ENCODE results near the gene BCAS3. TPM values are rescaled to one million over a fixed set of nuclear protein-coding genes. Genes with fewer than 3 reads are reported as not detected.

Gene BCAS3
- total and polyA plus RNA-seq, 9 donors: 9.4 to 37.0 (median 21.6) TPM

GRCh38 chr17:61097781-61098180, 420.1 kb downstream of the BCAS3 start:
- TF ChIP-seq POLR2A (IDR thresholded peaks at IDR 0.05) (no peak), EP300 (IDR thresholded peaks at IDR 0.05) (no peak), CTCF (IDR thresholded peaks at IDR 0.05) (no peak)
- no peaks in the 10 kb centered on the region for H3K36me3 ChIP-seq
- H3K4me3 ChIP-seq: no peak overlapping the region
- intact Hi-C loops (cut with DNase I): no loop called here
- no peaks in the 10 kb centered on the region for H3K9me3 ChIP-seq
- H3K27ac ChIP-seq: no peak overlapping the region
- WGBS, 3 donors: 76 to 83% (median 81%) methylated on average over 1 of the region's 1 CpG
- H3K4me1 ChIP-seq (ENCODE audit: insufficient read depth): no peaks in the 10 kb centered on the region
- H3K27me3 ChIP-seq: no peaks in the 10 kb centered on the region
- DNase-seq: no peak

GRCh38 chr17:61106354-61106753, 428.7 kb downstream of the BCAS3 start:
- 83 to 88% (median 85%) methylated on average over 4 of the region's 4 CpGs for WGBS, 3 donors
- DNase-seq: no peak
- H3K27me3 ChIP-seq: no peaks in the 10 kb centered on the region
- intact Hi-C loops (cut with DNase I): no loop called here
- H3K4me3 ChIP-seq: no peak overlapping the region
- H3K9me3 ChIP-seq: no peaks in the 10 kb centered on the region
- H3K27ac ChIP-seq: no peak overlapping the region
- no peaks in the 10 kb centered on the region for H3K36me3 ChIP-seq
- H3K4me1 ChIP-seq (ENCODE audit: insufficient read depth): no peaks in the 10 kb centered on the region
- TF ChIP-seq CTCF (IDR thresholded peaks at IDR 0.05) (no peak), POLR2A (IDR thresholded peaks at IDR 0.05) (no peak), EP300 (IDR thresholded peaks at IDR 0.05) (no peak)

DNA sequence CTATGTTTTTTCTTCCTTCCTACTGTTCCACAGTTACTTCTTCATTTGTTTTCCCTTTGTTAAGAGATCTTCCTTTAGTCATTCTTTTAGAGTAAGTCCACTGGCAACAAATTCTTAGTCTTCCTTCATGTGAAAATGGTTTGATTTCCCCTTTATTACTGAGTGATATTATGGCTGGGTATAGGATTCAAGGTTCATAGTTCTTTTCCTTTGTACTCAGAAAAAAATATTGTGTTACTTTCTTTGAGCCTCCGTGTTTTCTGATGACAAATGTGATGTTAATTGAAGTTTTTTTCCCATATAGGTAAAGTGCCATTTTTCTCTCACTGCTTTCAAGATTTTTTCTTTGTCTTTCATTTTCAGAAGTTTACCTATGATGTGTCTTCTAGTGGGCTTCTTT, 438.9 kb downstream of the BCAS3 start:
- 88 to 94% (median 91%) methylated on average over 1 of the region's 1 CpG for WGBS, 3 donors
- intact Hi-C loops (cut with DNase I): no loop called here

DNA sequence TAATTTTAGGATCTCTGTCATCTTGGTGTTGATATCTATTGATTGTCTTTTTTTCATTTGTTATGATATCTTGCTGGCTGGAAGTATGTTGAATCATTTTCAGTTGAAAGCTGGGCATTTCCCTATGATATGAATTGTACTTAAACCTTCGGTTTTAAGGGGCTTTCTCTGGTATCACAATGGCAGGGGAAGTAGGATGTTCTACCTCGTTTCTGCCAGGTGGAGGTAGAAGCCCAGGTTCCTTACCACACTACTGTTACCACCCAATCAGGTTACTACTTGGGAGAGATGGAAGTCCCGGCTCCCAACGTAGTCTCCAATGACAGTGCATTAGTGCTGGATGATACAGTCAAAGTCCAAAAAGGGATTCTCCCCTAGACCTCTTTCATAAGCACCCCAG, 440.3 kb downstream of the BCAS3 start:
- no peaks in the 10 kb centered on the region for H3K27me3 ChIP-seq
- H3K4me1 ChIP-seq (ENCODE audit: insufficient read depth): no peaks in the 10 kb centered on the region
- no peak for DNase-seq
- intact Hi-C loops (cut with DNase I): no loop called here
- 90 to 93% (median 90%) methylated on average over 4 of the region's 4 CpGs for WGBS, 3 donors
- TF ChIP-seq CTCF (IDR thresholded peaks at IDR 0.05): no peak
- TF ChIP-seq EP300 (IDR thresholded peaks at IDR 0.05): no peak
- no peak for TF ChIP-seq POLR2A (IDR thresholded peaks at IDR 0.05)
- H3K9me3 ChIP-seq: no peaks in the 10 kb centered on the region
- no peak overlapping the region for H3K4me3 ChIP-seq
- no peak overlapping the region for H3K27ac ChIP-seq
- no peaks in the 10 kb centered on the region for H3K36me3 ChIP-seq

More for the DNA sequence above, 438.9 kb downstream of the BCAS3 start:
- DNase-seq: no peak
- H3K27me3 ChIP-seq: no peaks in the 10 kb centered on the region
- H3K4me1 ChIP-seq (ENCODE audit: insufficient read depth): no peaks in the 10 kb centered on the region
- no peaks in the 10 kb centered on the region for H3K9me3 ChIP-seq
- TF ChIP-seq EP300 (IDR thresholded peaks at IDR 0.05): no peak
- no peak for TF ChIP-seq POLR2A (IDR thresholded peaks at IDR 0.05)
- no peak for TF ChIP-seq CTCF (IDR thresholded peaks at IDR 0.05)
- H3K36me3 ChIP-seq: no peaks in the 10 kb centered on the region
- H3K4me3 ChIP-seq: no peak overlapping the region
- no peak overlapping the region for H3K27ac ChIP-seq

DNA sequence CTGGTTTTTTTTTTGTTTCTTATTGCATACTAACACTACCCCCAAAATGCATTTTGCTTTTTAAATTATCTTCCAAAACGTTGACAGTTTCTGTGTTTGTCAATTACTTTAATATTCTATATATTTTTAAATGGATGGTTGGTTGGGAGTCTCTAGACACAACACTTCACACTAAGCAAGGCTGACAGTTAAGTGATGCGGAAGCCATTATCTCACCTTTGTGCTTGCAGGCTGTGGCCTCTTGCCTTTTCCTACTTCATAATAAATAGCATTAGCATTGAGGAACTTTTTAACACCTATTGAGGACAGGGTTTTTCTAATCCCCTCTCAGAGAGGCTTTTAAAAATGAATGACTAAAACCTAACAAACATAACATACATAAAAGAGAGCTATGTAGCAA, 441.2 kb downstream of the BCAS3 start:
- Histone ChIP-seq H3K27ac (no peak overlapping the region), H3K27me3 (no peaks in the 10 kb centered on the region), H3K4me3 (no peak overlapping the region), H3K4me1 (ENCODE audit: insufficient read depth) (no peaks in the 10 kb centered on the region), H3K36me3 (no peaks in the 10 kb centered on the region), H3K9me3 (no peaks in the 10 kb centered on the region)
- 71 to 82% (median 73%) methylated on average over 2 of the region's 2 CpGs for WGBS, 3 donors
- intact Hi-C loops (cut with DNase I): no loop called here
- DNase-seq: no peak
- no peak for TF ChIP-seq POLR2A (IDR thresholded peaks at IDR 0.05)
- TF ChIP-seq CTCF (IDR thresholded peaks at IDR 0.05): no peak
- no peak for TF ChIP-seq EP300 (IDR thresholded peaks at IDR 0.05)

All from ovary (tissue), 9 donors.